Measurements from ENCODE around the gene FREM1. TPM values are rescaled to one million over a fixed set of nuclear protein-coding genes. Genes with fewer than 3 reads are reported as not detected.

FREM1 gene
- total and polyA plus RNA-seq, 10 of the 15 experiments (the other 5 are each of a cell fraction or from before 2014, with no cell fraction given), result 0.01 to 0.16 (median 0.08) TPM; not detected in 7

GRCh38 chr9:14686168-14686567 lies 224.1 kb downstream of the FREM1 start (continued):
- TF ChIP-seq, protein P1, sequence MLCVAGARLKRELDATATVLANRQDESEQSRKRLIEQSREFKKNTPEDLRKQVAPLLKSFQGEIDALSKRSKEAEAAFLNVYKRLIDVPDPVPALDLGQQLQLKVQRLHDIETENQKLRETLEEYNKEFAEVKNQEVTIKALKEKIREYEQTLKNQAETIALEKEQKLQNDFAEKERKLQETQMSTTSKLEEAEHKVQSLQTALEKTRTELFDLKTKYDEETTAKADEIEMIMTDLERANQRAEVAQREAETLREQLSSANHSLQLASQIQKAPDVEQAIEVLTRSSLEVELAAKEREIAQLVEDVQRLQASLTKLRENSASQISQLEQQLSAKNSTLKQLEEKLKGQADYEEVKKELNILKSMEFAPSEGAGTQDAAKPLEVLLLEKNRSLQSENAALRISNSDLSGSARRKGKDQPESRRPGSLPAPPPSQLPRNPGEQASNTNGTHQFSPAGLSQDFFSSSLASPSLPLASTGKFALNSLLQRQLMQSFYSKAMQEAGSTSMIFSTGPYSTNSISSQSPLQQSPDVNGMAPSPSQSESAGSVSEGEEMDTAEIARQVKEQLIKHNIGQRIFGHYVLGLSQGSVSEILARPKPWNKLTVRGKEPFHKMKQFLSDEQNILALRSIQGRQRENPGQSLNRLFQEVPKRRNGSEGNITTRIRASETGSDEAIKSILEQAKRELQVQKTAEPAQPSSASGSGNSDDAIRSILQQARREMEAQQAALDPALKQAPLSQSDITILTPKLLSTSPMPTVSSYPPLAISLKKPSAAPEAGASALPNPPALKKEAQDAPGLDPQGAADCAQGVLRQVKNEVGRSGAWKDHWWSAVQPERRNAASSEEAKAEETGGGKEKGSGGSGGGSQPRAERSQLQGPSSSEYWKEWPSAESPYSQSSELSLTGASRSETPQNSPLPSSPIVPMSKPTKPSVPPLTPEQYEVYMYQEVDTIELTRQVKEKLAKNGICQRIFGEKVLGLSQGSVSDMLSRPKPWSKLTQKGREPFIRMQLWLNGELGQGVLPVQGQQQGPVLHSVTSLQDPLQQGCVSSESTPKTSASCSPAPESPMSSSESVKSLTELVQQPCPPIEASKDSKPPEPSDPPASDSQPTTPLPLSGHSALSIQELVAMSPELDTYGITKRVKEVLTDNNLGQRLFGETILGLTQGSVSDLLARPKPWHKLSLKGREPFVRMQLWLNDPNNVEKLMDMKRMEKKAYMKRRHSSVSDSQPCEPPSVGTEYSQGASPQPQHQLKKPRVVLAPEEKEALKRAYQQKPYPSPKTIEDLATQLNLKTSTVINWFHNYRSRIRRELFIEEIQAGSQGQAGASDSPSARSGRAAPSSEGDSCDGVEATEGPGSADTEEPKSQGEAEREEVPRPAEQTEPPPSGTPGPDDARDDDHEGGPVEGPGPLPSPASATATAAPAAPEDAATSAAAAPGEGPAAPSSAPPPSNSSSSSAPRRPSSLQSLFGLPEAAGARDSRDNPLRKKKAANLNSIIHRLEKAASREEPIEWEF (IDR thresholded peaks at IDR 0.05; ENCODE audit: insufficient replicate concordance, low read depth, low read length), result no peak
- TF ChIP-seq TCF7 (IDR thresholded peaks at IDR 0.05; ENCODE audit: borderline replicate concordance), result no peak
- TF ChIP-seq KLF5 (IDR thresholded peaks at IDR 0.05; ENCODE audit: partially characterized antibody), result no peak
- no peak for TF ChIP-seq TAF1 (IDR thresholded peaks at IDR 0.05; ENCODE audit: borderline replicate concordance, low read depth, low read length)
- TF ChIP-seq SREBF2 (IDR thresholded peaks at IDR 0.05; ENCODE audit: low read length), result no peak
- no peak for TF ChIP-seq FOXM1 (IDR thresholded peaks at IDR 0.05; ENCODE audit: low read depth, low read length)
- TF ChIP-seq USF2 (IDR thresholded peaks at IDR 0.05; ENCODE audit: borderline replicate concordance, low read depth, low read length), result no peak
- TF ChIP-seq PAX8 (IDR thresholded peaks at IDR 0.05), result no peak
- no peak for TF ChIP-seq IRF4 (IDR thresholded peaks at IDR 0.05; ENCODE audit: low read depth, low read length)
- TF ChIP-seq, protein P2, sequence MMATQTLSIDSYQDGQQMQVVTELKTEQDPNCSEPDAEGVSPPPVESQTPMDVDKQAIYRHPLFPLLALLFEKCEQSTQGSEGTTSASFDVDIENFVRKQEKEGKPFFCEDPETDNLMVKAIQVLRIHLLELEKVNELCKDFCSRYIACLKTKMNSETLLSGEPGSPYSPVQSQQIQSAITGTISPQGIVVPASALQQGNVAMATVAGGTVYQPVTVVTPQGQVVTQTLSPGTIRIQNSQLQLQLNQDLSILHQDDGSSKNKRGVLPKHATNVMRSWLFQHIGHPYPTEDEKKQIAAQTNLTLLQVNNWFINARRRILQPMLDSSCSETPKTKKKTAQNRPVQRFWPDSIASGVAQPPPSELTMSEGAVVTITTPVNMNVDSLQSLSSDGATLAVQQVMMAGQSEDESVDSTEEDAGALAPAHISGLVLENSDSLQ (IDR thresholded peaks at IDR 0.05), result no peak
- TF ChIP-seq EP300 (IDR thresholded peaks at IDR 0.05; ENCODE audit: borderline replicate concordance in 1 of 2, control insufficient read depth in 1 of 2, low read depth in 2 of 2, low read length in 2 of 2), result no peak

Small RNAs within 50 kb of the gene (small RNA-seq; reads per million reads assigned to genes)
- not detected for gene RNU6-1260P

Other genes with a start within 250 kb of the FREM1 start
- gene ZDHHC21, start 217.0 kb downstream of the FREM1 start, total RNA-seq (2014; rRNA removed), result 11.1 and 14.8 TPM in 2 replicates
- 14.4 and 16.4 TPM in 2 replicates for gene ZDHHC21, start 217.0 kb downstream of the FREM1 start, total RNA-seq (2014; rRNA removed; fragmentation: Illumina TruSeq; extraction: Trizol)
- 10.2 and 10.7 TPM in 2 replicates for gene ZDHHC21, start 217.0 kb downstream of the FREM1 start, total RNA-seq (2021)
- 14.6 and 25.8 TPM in 2 replicates for gene ZDHHC21, start 217.0 kb downstream of the FREM1 start, polyA plus RNA-seq (2011; rRNA removed)
- gene ZDHHC21, start 217.0 kb downstream of the FREM1 start, polyA plus RNA-seq (2014; fragmentation: Illumina TruSeq; extraction: Trizol), result 10.8 and 14.6 TPM in 2 replicates
- 1 to 10 TPM; 2.6 to 2.9 TPM for gene ZDHHC21, start 217.0 kb downstream of the FREM1 start, polyA plus RNA-seq (2014; fragmentation: Nextera tagmentation; extraction: Ambion mirVana)
- 5.4 and 6.4 TPM in 2 replicates for gene ZDHHC21, start 217.0 kb downstream of the FREM1 start, polyA plus RNA-seq (2014; rRNA removed)
- 1 to 10 TPM; 7.2 to 7.6 TPM for gene ZDHHC21, start 217.0 kb downstream of the FREM1 start, polyA plus RNA-seq (2016; fragmentation: Nextera tagmentation; extraction: Ambion mirVana)
- not detected in 2 replicates for gene CER1, start 187.7 kb downstream of the FREM1 start, total RNA-seq (2014; rRNA removed)
- not detected in 2 replicates for gene CER1, start 187.7 kb downstream of the FREM1 start, total RNA-seq (2014; rRNA removed; fragmentation: Illumina TruSeq; extraction: Trizol)
- gene CER1, start 187.7 kb downstream of the FREM1 start, total RNA-seq (2021), result not detected in 2 replicates
- gene CER1, start 187.7 kb downstream of the FREM1 start, polyA plus RNA-seq (2011; rRNA removed), result not detected in 2 replicates
- not detected in 2 replicates for gene CER1, start 187.7 kb downstream of the FREM1 start, polyA plus RNA-seq (2014; fragmentation: Illumina TruSeq; extraction: Trizol)
- gene CER1, start 187.7 kb downstream of the FREM1 start, polyA plus RNA-seq (2014; fragmentation: Nextera tagmentation; extraction: Ambion mirVana), result not detected
- not detected in 2 replicates for gene CER1, start 187.7 kb downstream of the FREM1 start, polyA plus RNA-seq (2014; rRNA removed)
- not detected for gene CER1, start 187.7 kb downstream of the FREM1 start, polyA plus RNA-seq (2016; fragmentation: Nextera tagmentation; extraction: Ambion mirVana)